T1000 (cell line): ENCODE data around the gene ZFPM1.
A peak's percentile ranks its signal among the peaks of the same experiment; 100 is the strongest.

Experiments used
- DNase-seq: peaks from one replicate; lab custom pipeline; 2025; ENCODE audit warnings: mixed read lengths; lab: John Stamatoyannopoulos, UW

ZFPM1 gene

GRCh38 chr16:88451586-88452481, 1.2 kb upstream of the ZFPM1 start:
- no peak for DNase-seq

GRCh38 chr16:88452482-88453216, 431 bp upstream of the ZFPM1 start:
- peak; percentile 91 for DNase-seq

DNA sequence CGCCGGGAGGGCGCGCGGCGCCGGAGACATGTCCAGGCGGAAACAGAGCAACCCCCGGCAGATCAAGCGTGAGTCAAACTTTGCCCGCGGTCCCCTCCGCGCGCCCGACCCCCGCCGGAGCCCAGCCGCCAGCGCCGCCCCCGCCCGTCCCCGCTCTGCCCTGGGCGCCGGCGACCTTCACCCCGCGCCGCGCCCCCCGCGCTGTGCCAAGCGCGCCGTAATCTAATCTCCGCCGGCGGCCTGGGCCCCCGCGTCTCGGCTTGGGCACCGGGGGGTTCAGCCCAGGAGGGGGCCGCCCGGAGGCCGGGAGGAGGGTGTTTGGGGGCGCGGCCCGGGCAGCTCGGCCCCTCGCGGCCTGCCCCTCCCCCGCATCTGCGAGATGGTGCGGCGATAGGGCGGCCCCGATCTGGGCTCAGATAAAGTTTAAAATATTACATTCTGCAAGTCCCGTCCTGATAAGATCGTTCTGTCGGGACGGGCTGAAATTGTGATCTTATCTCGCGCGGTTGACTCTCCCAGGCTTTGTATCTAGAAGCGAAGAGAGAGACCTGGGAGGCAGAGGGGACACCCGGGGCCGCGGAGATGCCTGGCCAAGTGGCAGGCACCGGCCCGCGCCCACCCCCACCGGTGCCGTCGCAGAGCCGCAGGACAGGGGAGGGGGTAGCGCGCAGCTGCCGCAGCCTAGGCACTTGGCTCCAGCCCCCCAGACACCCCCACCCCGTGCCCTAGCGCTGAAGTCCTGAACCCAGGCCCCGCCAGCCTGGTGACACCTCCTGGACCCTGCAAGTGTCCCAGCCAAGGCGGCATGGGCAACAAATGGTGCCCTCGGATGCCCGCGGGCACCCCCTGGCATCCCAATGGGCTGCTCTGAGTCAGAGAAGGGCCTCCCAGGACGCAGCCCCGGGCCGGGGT, 787 bp downstream of the ZFPM1 start:
- no peak for DNase-seq

GRCh38 chr16:88454523-88454947, 1.5 kb downstream of the ZFPM1 start:
- no peak for DNase-seq

DNA sequence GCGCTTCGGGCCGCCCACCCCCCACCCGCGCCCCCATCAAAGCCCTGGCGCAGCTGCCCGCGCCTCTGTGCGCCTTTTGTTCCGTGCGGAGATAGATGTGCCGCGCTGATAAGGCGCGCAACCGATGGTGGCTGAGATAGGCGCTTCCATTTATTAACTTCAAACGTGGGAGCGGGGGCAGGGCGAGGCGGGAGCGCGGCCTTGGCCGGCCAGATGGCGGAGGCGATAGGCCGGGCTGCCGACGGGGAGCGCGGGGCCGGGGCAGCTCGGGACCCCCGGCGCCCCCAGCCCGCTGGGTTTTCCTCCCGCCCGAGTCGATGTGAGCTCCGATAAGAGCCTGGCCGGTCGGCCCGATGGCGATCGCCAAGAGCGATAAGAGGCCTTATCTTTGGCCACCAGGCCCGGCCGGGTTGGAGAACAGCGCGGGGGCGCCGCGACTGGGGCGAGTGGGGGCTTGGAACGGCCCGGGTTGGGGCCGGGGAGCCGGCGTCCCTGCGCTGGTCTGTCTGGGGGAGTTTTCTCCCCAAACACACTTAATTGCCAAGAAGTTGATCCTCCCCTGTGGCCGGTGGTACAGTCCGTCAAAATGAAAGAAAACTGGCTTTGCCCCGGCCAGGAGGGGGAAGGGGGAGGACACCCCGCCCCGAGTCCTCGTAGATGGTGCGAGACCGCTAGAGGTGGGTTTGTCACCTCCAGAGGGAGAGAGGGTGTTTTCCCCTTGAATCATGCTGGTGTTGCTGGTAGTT, 2.7 kb downstream of the ZFPM1 start:
- DNase-seq, result no peak

GRCh38 chr16:88456356-88457292, 3.5 kb downstream of the ZFPM1 start:
- no peak for DNase-seq

DNA sequence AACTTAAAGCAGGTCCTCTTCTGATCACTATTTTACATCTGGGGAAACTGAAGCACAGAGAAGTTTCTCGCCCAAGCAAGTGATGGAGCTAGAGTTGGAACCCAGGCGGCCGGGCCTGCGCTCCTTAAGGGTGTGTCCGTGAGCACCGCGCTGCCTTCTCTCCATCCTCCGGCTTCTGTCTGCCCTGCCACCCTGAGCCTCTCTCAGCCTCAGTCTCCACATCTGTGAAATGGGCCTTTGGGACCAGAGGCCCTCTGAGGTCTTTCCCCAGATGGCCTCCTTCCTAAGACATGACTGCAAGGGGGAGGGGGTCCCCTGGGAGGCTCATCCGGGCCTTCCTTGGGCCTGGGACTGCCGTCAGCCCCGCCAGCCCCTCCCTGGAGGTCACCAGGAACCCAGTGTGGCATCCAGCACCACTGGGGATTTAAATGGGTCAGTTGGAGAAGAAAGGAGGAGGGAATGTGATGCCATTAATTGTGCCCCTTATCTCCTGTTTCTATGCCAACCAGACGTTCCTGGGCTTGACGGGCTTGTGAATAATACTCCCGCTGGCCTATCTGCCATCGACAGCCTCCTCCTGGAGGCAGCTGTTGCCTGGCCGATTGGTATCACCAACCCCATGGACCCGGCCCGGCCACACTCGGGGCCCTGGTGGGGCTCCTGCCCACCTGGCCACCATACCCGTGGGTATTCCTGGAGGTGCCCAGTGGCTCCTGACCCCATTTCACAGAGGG, 5.1 kb downstream of the ZFPM1 start:
- no peak for DNase-seq

GRCh38 chr16:88458773-88459235, 5.7 kb downstream of the ZFPM1 start:
- DNase-seq, result no peak

DNA sequence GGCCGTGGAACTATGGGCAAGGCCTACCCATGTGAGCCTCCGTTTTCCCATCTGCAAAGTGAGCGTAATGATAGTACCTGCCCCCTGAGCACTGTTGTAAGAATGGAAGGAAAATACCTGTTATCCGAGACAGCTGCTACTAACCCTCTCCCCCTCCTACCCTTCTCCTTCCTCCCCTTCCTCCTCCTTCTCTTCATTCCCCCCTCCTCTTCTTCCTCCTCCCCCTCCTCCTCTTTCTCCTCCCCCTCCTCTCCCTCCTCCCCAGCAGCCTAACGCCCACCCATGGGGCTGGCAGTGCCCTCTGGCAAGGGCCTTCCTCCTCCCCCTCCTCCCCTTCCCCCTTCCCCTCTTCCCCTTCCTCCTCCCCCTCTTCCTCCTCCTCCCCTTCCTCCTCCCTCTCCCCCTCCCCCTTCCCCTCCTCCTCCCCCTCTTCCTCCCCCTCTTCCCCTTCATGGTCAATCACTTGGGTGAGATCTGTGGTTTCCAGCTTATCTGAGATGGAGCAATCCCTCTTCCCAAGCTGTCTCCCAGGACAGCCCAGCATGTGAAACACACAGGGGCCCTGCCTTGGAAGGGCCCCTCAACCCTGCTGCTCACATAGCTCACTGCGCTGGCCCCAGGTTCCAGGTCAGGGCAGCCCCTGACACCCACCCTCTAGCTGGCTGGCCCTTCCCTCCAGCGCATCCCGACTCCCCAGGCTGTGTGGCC, 6.4 kb downstream of the ZFPM1 start:
- DNase-seq, result no peak

DNA sequence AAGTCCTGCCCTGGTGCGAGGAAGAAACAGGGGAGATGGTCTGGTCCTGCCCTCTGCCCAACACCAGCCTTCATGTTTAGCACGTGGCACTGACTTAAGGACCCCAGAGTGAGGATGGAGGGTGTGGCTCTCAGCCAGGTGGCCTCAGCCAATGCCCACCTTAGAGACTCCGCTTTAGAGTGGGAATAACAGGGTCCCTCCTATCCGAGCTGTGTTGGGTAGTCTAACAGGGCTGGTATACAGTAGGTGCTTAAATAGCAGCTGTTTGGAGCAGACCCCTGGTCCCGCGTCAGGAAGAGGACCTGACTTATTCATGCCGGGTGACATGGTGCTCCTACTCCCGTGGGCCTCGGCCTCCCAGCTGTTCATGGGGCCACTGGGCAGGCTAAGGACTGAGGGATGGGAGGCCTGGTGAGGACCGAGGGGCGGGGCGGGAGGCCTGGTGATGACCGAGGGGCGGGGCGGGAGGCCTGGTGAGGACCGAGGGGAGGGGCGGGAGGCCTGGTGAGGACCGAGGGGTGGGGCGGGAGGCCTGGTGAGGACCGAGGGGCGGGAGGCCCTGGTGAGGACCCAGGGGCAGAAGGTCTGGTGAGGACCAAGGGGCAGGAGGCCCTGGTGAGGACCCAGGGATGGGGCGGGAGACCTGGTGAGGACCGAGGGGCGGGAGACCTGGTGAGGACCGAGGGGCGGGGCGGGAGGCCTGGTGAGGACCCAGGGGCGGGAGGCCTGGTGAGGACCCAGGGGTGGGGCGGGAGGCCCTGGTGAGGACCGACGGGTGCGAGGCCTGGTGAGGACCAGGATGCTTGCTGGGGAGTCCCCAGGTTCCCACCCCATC, 7.6 kb downstream of the ZFPM1 start:
- DNase-seq, result no peak

- DNase-seq, result no peak
Observed at GRCh38 chr16:88461331-88462269, 8.5 kb downstream of the ZFPM1 start.

GRCh38 chr16:88462396-88462795, 9.3 kb downstream of the ZFPM1 start:
- no peak for DNase-seq

DNA sequence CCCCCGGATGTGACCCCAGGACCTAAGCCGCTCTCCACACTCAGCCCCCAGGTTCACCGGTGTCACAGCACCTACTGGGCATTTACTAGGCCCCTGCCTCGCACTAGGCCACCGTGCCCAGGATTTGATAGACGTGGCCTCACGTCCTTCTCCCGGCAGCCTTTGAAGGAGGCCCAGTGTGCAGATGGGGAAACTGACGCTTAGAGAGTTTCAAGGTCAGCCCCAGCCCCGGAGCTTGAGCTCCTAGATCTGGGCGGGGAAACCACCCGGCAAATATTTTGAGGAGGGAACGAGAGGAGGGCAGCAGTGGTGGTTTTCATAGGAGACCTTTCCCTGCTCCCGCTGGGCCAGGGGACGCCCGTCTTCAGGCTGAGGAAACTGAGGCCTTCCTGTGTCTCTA, 10.3 kb downstream of the ZFPM1 start:
- no peak for DNase-seq

DNA sequence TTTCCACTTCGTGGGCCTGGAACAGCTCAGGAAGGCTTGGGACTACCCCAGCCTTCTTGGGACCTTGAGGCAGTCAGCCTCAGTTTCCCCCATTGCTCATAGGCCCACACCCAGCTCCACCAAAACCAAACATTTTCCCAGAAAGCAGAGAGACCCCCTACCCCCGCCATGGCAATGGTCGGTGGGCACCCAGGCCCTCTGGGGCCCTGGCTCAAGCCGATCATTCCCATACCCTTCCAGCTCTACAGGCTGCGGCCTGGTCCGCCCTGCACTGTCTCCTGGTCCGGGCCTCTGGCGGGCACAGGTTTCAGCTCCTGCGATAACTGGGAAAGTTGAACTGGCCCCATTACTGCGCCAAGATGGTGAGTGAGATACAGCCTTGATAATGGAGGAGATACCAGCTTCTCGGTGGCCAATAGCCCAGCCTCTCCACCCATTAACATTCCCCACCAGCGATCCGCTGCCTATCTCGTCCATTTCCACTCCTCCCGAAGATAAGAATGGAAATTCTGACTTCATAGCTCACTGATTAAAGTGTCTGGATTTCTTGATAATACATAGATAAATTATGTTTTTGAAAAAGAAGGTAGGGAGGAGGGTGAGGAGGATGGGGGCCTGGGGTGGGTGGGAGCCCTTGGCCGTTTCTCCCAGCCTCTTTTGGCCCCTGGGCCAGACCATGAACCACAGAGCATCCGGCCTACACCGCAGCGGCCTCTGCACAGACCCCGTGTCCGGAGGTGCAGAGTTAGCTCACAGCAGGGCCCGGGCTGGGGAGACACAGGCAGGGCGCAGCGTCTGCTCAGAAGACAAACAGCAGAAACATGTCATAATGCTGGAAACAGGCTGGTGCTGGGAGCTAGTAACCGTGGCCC, 11.6 kb downstream of the ZFPM1 start:
- DNase-seq, result no peak

- DNase-seq, result no peak
Observed at GRCh38 chr16:88465387-88465983, 12.4 kb downstream of the ZFPM1 start.
